CD1c-positive myeloid dendritic cell (primary cell): ENCODE data around the gene DOK4.
"Not testable (repeated sequence)": the region's sequence is repeated elsewhere in the genome, so short reads cannot be mapped to it uniquely, and the experiment has no call there.

Experiments
- DNase-seq: peaks from one replicate; pipeline ENCODE4 v3.0.0-alpha.2; 2016; ENCODE audit errors: extremely low spot score

Gene DOK4

DNA sequence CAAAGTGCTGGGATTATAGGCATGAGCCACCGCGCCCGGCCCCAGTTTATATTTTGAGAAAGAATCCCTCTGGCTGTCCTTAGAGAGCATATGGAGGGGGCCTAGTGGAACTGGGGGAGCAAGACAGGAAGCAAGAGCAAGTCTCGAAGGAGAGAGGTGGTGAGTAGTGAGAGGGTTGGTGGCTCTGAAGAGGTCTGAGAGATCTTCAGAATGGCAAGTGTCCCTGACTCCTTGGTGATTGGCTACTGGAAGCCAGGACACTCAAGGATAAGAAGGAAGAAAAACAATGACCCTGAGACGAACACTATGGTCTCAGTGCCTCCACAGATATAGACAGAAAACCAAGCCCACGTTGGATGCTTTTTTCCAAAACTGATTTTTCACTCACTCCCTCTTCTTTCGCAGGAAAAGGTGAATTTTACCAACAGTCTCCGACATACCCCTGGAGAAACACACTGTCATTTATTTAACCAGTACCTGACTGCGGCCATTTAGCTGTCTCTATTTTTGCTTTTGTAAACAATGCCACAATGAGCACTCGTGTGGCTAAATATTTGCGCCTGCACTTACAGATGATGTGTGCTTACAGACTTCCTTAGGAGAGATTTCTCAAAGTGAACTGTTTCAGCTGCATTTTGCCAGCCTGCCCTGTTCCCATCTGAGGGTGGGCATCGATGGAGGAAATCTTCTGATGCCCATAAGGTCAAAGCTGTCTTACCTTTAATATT is 15.9 kb upstream of the DOK4 start:
- DNase-seq: no peak

DNA sequence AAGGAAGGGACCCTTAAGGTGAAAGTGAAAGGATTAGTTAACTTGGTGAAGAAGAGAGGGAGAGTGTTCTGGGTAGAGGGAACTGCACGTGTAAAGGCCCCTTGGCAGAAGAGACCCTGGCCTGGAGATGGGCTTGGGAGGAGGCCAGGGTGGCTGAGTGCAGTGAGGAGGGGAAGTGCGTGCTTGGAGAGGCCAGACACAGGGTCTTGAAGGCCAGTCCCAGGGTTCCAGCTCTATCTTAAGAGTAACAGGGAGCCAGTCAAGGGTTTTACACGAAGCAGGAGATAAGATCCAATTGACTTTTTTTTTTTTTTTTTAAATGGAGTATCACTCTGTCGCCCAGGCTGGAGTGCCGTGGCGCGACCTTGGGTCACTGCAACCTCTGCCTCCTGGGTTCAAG is 15.2 kb upstream of the DOK4 start:
- no peak for DNase-seq

- no peak for DNase-seq
These were observed 14.4 kb upstream of the DOK4 start for GRCh38 chr16:57500578-57501111.

DNA sequence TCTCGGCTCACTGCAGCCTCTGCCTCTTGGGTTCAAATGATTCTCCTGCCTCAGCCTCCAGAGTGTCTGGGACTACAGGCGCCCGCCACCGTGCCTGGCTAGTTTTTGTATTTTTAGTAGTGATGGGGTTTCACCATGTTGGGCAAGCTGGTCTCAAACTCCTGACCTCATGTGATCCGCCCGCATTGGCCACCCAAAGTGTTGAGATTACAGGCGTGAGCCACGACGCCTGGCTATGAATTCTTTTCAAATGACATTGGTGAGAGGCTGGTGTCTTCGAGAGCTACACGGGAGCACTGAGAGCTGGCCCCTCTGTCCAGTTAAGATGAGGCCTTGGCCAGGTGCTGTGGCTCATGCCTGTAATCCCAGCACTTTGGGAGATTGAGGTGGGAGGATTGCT is 13.6 kb upstream of the DOK4 start:
- DNase-seq: not testable (repeated sequence)

DNA sequence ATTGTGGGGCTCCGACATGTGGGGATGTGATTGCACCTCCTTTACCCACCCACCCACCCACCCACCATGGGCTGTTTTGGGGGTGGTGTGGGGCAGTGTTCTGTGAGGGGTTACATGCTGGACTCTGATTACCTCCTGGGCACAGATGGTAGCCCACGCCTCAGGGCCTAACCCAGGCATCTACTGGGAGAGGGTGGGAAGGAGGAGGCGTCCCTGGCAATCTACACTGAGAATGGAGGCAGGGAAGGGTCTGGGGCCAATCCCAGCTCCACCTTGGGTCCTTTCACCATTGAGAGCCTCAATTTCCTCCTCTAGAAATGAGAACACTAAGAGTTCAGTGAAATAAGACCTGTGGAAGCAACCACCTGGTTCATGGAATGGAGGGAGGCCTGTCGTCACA is 11.7 kb upstream of the DOK4 start:
- no peak for DNase-seq

DNA sequence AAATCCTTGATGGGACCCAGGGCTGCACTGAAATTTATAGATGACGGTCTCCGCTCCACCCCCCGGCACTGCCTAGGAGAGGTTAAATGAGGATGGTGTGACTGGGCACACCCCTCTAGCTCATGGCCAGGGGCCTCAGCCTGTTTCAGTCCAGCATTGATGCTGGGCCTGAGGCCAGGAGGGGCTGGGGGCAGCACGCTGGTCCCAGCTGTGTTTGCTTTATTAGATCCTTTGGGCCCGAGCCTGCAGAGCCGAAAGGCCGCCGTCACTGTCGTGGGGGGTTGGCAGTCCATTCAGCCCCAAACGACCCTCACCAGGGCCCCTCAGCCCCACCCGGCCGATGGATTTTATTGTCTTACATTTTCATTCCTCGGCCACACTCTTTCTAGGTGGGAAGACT is 10.8 kb upstream of the DOK4 start:
- DNase-seq: no peak

GRCh38 chr16:57493767-57494166 is 7.5 kb upstream of the DOK4 start:
- no peak for DNase-seq

- no peak for DNase-seq
These were observed 2.9 kb upstream of the DOK4 start for GRCh38 chr16:57489229-57489628.

- no peak for DNase-seq
These were observed 853 bp upstream of the DOK4 start for GRCh38 chr16:57486858-57487834.

DNA sequence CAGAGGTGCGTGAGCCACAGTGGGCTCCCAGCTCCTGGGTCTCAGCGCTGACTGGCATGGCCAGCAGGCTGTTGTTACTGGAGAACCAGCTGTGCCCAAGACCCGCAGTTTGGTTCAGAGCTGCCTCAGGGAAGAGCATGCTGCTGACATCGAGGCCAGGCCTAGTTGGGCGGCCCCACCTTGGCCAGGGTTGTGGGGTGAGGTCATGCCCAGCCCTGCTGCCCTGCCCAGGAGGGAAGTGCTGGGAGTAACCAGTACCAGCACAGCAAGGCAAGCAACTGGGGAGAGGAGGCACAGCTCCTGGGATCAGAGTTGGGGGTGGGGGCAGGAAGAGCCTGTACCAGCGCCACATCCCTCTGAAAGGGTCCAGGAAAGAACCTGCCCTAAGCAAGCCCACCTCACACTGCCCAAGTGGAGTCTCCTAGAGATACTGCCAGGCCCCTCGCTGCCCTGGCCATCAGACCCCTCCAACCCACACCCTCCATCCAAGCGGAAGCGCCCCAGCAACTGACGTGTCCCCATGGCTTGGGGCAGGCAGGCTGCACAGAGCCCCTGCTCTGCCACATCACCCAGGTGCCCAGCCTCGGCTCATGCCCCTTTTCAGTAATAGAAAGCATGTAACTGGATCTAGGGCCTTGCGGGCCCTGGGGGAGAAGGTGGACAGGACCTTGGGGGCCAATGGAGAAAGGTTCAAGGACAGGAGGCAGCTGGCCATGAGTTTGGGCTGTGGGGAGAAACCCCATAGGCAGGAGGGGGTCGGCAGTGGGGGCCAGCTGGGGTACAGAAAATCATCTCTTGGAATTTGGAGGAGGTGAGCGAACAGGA is 990 bp downstream of the DOK4 start:
- no peak for DNase-seq

DNA sequence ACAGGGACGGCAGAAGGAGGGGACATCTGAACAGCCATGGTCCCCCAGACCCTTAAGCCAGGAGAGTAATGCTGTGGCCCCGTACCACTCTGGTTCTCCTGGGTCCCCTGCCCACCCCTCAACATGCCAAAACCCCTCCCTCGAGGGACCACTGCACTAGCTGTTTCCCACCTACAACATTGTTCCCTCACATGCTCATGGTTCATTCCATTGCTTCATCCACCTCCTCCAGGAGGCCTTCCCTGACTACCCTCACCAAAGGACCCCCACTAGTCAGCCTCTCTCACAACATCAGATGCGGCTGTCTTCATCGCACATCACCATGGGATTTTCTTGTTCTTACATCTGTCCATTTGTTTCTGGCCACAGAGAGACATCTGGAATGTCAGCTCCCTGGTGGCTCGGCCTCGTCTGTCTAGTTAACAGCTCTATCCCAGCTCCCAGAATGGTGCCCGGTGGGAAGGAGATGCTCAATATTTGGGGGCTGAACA is 1.7 kb downstream of the DOK4 start:
- DNase-seq: no peak

GRCh38 chr16:57483725-57484514 is 2.4 kb downstream of the DOK4 start:
- no peak for DNase-seq

DNA sequence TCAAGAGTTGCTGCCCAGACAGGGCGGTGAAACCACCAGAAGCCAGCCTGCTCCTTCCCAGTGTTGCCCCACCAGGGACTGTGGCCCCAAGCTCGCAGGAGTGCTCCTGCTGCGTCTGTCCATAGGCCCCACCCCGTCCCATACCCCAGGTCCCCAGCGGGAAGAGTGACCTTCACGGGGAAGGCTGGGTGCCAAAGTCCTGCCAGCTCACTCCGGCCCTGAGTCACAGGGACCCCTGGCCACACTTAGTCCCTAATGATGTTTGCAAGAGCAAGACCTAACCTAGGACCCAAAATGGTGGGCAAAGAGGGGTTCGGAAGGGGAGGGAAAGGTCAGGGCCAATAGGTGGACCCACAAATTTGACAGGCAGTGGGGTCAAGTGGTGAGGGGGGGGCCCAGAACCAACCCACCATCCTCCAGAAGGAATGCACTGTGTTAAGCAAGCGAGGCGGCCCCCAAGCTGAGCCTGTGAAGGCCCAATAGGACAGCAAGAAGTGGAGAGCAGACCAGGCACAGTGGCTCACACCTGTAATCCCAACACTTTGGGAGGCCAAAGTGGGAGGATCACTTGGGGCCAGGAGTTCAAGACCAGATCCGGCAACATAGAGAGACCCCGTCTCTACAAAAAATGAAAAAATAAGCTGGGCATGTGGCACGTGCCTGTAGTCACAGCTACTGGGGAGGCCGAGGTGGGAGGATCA is 3.3 kb downstream of the DOK4 start:
- DNase-seq: no peak

- DNase-seq: no peak
These were observed 4.9 kb downstream of the DOK4 start for GRCh38 chr16:57481421-57481820.

DNA sequence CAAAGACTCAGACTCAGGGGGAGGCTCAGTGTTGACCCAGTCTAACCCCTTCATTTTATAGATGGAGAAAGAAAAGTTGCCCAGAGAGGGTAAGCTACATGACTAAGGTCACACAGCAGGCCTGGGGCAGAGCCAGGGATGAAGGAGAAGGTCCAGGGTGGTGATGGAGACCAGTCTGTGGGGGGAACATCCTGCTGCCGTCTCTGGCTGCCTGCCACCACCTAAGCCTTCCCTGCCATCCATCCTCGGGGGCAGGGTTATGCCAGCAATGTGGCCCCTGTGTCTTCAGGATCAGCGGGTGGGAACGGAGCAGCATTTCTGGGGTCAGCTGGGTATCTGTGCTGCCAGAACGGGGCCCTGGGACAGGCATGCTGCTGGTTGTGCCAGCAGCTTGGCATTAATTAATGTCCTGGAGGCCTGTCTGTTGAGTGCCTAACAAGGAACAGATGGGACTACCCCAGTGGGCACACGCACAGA is 5.5 kb downstream of the DOK4 start:
- no peak for DNase-seq

DNA sequence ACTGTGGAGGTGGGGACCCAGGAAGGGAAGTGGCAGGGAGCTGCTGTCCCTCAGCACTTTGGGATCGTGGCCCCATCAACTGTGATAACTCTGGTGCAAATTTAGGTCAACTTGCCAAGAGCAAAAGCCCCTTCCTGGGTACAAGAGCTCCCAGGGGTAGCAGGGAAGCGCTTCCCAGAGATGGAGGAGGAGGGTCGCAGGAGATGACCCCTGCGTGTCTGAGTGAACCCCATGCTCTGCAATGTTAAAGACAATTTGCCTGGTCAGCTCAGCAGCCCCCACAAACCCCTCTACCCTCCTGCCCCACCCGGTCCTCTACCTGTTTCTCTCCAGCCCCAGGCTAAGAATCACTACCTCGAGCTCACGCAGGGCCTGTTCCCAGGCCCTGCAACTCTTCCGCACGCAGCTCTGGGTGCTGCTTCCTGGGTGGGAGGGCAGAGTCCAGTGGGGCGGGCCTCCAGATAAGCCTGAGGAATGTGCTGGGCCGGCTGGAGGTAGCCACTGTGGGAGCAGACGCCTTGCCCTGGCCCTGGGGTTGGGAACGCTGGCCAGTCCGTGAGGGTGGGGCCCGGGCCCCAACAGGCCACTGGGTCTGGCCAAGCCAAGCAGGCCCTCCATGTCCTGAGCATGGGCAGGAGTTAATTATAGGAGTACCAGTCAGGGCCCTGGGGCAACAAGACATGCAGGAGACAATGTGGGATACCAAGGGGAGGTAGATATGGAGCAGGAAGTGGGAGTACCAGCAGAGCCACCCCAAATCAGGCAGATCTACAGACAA is 6.1 kb downstream of the DOK4 start:
- no peak for DNase-seq

GRCh38 chr16:57479205-57479975 is 6.9 kb downstream of the DOK4 start:
- DNase-seq: no peak

- no peak for DNase-seq
These were observed 7.7 kb downstream of the DOK4 start for GRCh38 chr16:57478396-57479204.
